DOHH2 (cell line): Measurements from ENCODE around the gene CFAP97.

Experiments
- H3F3A ChIP-seq: fragments of 200-600 bp; sonication (generic), shearing (Covaris generic); 2 replicates; pipeline ENCODE4 v1.6.0; 2016; ENCODE audit warnings: antibody characterized with exemption, mild to moderate bottlenecking; ENCODE audit not compliant: control insufficient read depth, insufficient read depth
- H3K27ac ChIP-seq: fragments of 200-600 bp; sonication (generic); 2 replicates; pipeline ENCODE4 v1.5.1; 2014; ENCODE audit warnings: low read depth, mild to moderate bottlenecking, low read length, moderate library complexity
- H3K27me3 ChIP-seq: fragments of 200-600 bp; sonication (generic); 2 replicates; pipeline ENCODE4 v1.6.1; 2014; ENCODE audit warnings: mild to moderate bottlenecking, low read length, mixed read lengths; ENCODE audit not compliant: control insufficient read depth
- H3K36me3 ChIP-seq: fragments of 200-600 bp; sonication (generic); 2 replicates; pipeline ENCODE4 v1.6.1; 2014; ENCODE audit warnings: mild to moderate bottlenecking, low read length, moderate library complexity, mixed read lengths; ENCODE audit not compliant: control insufficient read depth
- H3K4me1 ChIP-seq: fragments of 200-600 bp; sonication (generic); 2 replicates; pipeline ENCODE4 v1.6.1; 2014; ENCODE audit warnings: mild to moderate bottlenecking, low read length, mixed read lengths; ENCODE audit not compliant: control insufficient read depth
- H3K4me2 ChIP-seq: fragments of 200-600 bp; sonication (generic); 2 replicates; pipeline ENCODE4 v1.6.0; 2014; ENCODE audit warnings: mild to moderate bottlenecking, low read length, moderate library complexity
- H3K4me3 ChIP-seq: fragments of 200-600 bp; sonication (generic); 2 replicates; pipeline ENCODE4 v1.5.1; 2014; ENCODE audit warnings: mild to moderate bottlenecking, low read length, mixed read lengths
- H3K79me2 ChIP-seq: fragments of 200-600 bp; sonication (generic); 2 replicates; pipeline ENCODE4 v1.6.1; 2014; ENCODE audit warnings: mild to moderate bottlenecking, low read length, mixed read lengths; ENCODE audit not compliant: control insufficient read depth
- H3K9me2 ChIP-seq: fragments of 200-600 bp; sonication (generic); replicated peaks from 2 replicates; pipeline ENCODE4 v1.6.1; 2014; ENCODE audit warnings: mild to moderate bottlenecking, low read length, mixed read lengths; ENCODE audit not compliant: control insufficient read depth
- H3K9me3 ChIP-seq: fragments of 200-600 bp; sonication (generic); 2 replicates; pipeline ENCODE4 v1.6.1; 2014; ENCODE audit warnings: antibody characterized with exemption, low read length, mixed read lengths; ENCODE audit not compliant: control insufficient read depth, insufficient read depth
- H4K20me1 ChIP-seq: fragments of 200-600 bp; sonication (generic); 2 replicates; pipeline ENCODE4 v1.6.0; 2014; ENCODE audit warnings: low read depth, mild to moderate bottlenecking, antibody characterized with exemption, low read length, moderate library complexity; ENCODE audit not compliant: control insufficient read depth, insufficient read depth
- EZH2phosphoT487 ChIP-seq: fragments of 200-600 bp; sonication (generic); IDR thresholded peaks from 2 replicates; pipeline ENCODE4 v1.6.1; 2017; ENCODE audit warnings: borderline replicate concordance, mild to moderate bottlenecking, antibody characterized with exemption, low read length, moderate library complexity, mixed read lengths
- TF ChIP-seq, protein P1 (sequence below): fragments of 200-600 bp; sonication (generic); IDR thresholded peaks from one replicate; pipeline ENCODE4 v1.5.1; 2014; ENCODE audit warnings: antibody characterized with exemption, mild to moderate bottlenecking, low read depth, low read length; ENCODE audit not compliant: poor library complexity, severe bottlenecking

CFAP97 gene

DNA sequence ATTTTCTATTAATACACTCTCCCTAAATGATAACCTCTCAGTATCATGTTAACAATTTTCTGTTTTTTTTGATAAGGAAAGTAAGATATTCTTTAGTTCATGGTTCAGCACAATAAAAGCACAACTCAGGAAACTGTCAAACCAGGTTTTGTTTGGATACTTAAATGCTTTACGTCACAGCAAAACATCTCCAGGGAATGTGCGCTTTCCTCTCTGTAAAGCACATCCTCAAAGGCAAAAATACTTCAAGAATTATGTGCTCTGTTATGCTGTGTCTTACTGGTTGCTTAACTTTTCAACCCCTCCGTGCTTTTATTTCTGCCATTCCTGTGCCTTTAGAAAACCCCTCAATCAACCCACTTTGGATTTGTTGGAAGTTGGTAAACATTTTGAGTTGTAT is 33.4 kb upstream of the CFAP97 start:
- Histone ChIP-seq H3K4me3 (no peak overlapping the region), H3K79me2 (peaks cover 74% of the 10 kb centered on the region), H3K27ac (no peak overlapping the region), H3K27me3 (no peaks in the 10 kb centered on the region), H3K4me2 (no peak overlapping the region), H3K4me1 (no peaks in the 10 kb centered on the region), H3K9me2 (no peaks in the 10 kb centered on the region), H4K20me1 (peaks cover 10% of the 10 kb centered on the region; the same call in 1 of the 2 replicates), H3F3A (0 out of 2 replicates have a peak, but pooled peaks cover 5% of the 10 kb centered on the region), H3K36me3 (peaks cover 19% of the 10 kb centered on the region), H3K9me3 (no peaks in the 10 kb centered on the region)
- no peak for TF ChIP-seq EZH2phosphoT487

DNA sequence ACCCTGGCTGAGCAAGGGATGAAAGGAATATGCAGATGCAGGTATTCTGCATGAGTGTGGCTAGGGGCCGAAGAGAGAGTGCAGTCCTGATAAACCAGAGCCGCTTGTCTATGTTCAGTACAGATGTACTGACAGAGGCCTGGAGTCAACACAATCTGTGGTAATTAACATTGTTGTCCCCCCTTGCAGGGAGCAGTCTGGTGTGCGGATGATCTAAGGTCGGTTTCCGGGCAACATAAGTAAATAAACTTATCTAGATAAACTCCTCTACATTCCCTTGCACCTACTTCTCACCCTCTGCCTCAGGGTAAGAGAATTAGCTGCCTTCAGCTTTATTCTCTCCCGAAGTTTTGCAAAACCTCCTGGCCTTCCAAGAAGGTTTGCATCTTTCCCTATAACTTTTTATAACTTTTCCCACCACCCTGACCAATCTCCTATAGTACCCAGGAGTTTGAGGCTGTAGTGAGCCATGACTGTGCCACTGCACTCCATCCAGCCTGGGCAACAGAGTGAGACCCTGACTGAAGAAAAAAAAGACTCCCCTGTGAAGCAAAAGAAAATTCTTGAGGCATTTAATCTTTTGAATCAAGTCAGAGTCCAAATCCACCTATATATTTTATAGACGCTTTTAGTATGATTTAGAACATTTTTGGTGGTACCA is 32.2 kb upstream of the CFAP97 start:
- peaks cover 15% of the 10 kb centered on the region; the same call in 1 of the 2 replicates for H4K20me1 ChIP-seq
- H3K4me3 ChIP-seq: no peak overlapping the region
- H3K4me2 ChIP-seq: no peak overlapping the region

DNA sequence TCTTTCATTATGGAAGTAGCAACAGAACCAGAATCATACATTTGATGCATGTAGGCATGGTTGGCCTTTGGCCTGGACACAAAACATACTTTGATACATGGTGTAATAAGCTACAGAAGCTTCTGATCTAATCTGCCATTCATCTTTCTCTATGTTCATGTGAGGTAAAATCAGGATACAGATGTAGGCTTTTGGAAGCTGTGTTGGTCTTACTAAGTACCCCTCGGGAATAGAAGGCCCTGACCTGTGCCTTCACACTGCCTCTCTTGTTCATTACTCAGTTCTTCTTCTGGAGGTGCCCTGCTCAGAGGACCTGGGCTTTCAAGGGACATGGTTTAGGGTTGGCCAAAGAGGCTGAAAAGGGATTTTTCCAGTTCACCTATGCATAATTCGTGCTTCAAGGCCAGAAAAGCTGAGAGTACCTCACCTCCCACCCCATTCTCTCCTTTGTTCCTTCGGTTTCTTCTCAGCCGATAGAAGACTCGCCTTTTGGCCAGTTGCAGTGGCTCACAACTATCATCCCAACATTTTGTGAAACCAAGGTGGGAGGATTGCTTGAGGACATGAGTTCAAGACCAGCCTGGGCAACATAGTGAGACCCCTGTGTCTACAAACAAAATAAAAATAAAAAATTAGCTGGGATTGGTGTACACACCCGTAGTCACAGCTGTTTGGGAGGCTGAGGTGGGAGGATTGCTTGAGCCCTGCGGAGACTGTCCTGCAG is 31.5 kb upstream of the CFAP97 start:
- Histone ChIP-seq H3K79me2 (peaks cover 84% of the 10 kb centered on the region), H3F3A (0 out of 2 replicates have a peak, but pooled peaks cover 5% of the 10 kb centered on the region), H3K9me2 (no peaks in the 10 kb centered on the region), H3K4me2 (no peak overlapping the region), H3K27ac (no peak overlapping the region), H3K27me3 (no peaks in the 10 kb centered on the region), H4K20me1 (peaks cover 15% of the 10 kb centered on the region; the same call in 1 of the 2 replicates), H3K4me3 (no peak overlapping the region), H3K9me3 (no peaks in the 10 kb centered on the region), H3K4me1 (no peaks in the 10 kb centered on the region), H3K36me3 (peaks cover 19% of the 10 kb centered on the region)
- no peak for TF ChIP-seq EZH2phosphoT487
- TF ChIP-seq, protein P1, sequence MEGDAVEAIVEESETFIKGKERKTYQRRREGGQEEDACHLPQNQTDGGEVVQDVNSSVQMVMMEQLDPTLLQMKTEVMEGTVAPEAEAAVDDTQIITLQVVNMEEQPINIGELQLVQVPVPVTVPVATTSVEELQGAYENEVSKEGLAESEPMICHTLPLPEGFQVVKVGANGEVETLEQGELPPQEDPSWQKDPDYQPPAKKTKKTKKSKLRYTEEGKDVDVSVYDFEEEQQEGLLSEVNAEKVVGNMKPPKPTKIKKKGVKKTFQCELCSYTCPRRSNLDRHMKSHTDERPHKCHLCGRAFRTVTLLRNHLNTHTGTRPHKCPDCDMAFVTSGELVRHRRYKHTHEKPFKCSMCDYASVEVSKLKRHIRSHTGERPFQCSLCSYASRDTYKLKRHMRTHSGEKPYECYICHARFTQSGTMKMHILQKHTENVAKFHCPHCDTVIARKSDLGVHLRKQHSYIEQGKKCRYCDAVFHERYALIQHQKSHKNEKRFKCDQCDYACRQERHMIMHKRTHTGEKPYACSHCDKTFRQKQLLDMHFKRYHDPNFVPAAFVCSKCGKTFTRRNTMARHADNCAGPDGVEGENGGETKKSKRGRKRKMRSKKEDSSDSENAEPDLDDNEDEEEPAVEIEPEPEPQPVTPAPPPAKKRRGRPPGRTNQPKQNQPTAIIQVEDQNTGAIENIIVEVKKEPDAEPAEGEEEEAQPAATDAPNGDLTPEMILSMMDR: no peak

More for the DNA sequence above, 32.2 kb upstream of the CFAP97 start:
- Histone ChIP-seq H3K4me1 (no peaks in the 10 kb centered on the region), H3K27ac (no peak overlapping the region), H3K79me2 (peaks cover 77% of the 10 kb centered on the region), H3K27me3 (no peaks in the 10 kb centered on the region), H3K9me2 (no peaks in the 10 kb centered on the region), H3F3A (0 out of 2 replicates have a peak, but pooled peaks cover 5% of the 10 kb centered on the region), H3K36me3 (peaks cover 19% of the 10 kb centered on the region), H3K9me3 (no peaks in the 10 kb centered on the region)
- TF ChIP-seq, protein P1: no peak
- no peak for TF ChIP-seq EZH2phosphoT487

GRCh38 chr4:185232370-185232769 is 28.6 kb upstream of the CFAP97 start:
- Histone ChIP-seq H3K4me1 (no peaks in the 10 kb centered on the region), H3K9me3 (no peaks in the 10 kb centered on the region), H3K27ac (no peak overlapping the region), H3K9me2 (no peaks in the 10 kb centered on the region), H3K36me3 (peaks cover 13% of the 10 kb centered on the region), H4K20me1 (peaks cover 7% of the 10 kb centered on the region; the same call in 1 of the 2 replicates), H3K4me2 (no peak overlapping the region), H3F3A (0 out of 2 replicates have a peak, but pooled peaks cover 5% of the 10 kb centered on the region), H3K4me3 (no peak overlapping the region), H3K79me2 (peaks cover 93% of the 10 kb centered on the region), H3K27me3 (no peaks in the 10 kb centered on the region)
- TF ChIP-seq EZH2phosphoT487: no peak
- TF ChIP-seq, protein P1: no peak
